GM21447 (cell line): ENCODE results near the gene EFS.
"Not testable (repeated sequence)": the region's sequence is repeated elsewhere in the genome, so short reads cannot be mapped to it uniquely, and the experiment has no call there.

Experiments used
- ATAC-seq: cut with Tn5 transposase; IDR thresholded peaks from one replicate; pipeline ENCODE4 v1.9.1; 2021; ENCODE audit not compliant: unreplicated experiment

EFS gene

GRCh38 chr14:23399136-23399535 is 34.2 kb upstream of the EFS start:
- ATAC-seq, result no peak

GRCh38 chr14:23398348-23398747 is 33.4 kb upstream of the EFS start:
- ATAC-seq, result no peak

- no peak for ATAC-seq
These were observed 31.9 kb upstream of the EFS start for GRCh38 chr14:23396781-23397407.

GRCh38 chr14:23396126-23396525 is 31.2 kb upstream of the EFS start:
- ATAC-seq, result no peak

GRCh38 chr14:23392613-23393012 is 27.6 kb upstream of the EFS start:
- no peak for ATAC-seq

- not testable (repeated sequence) for ATAC-seq
These were observed 24.9 kb upstream of the EFS start for GRCh38 chr14:23389871-23390270.

GRCh38 chr14:23389396-23389795 is 24.4 kb upstream of the EFS start:
- no peak for ATAC-seq

- no peak for ATAC-seq
These were observed 24.0 kb upstream of the EFS start for GRCh38 chr14:23388996-23389395.

GRCh38 chr14:23387916-23388882 is 23.2 kb upstream of the EFS start:
- ATAC-seq, result no peak

GRCh38 chr14:23386999-23387398 is 22.0 kb upstream of the EFS start:
- no peak for ATAC-seq

- ATAC-seq, result not testable (repeated sequence)
These were observed 21.3 kb upstream of the EFS start for GRCh38 chr14:23386266-23386657.

- ATAC-seq, result no peak
These were observed 20.8 kb upstream of the EFS start for GRCh38 chr14:23385642-23386265.

GRCh38 chr14:23385244-23385641 is 20.3 kb upstream of the EFS start:
- ATAC-seq, result no peak

- ATAC-seq, result no peak
These were observed 19.6 kb upstream of the EFS start for GRCh38 chr14:23384364-23385080.

- ATAC-seq, result no peak
These were observed 17.9 kb upstream of the EFS start for GRCh38 chr14:23382731-23383440.

- no peak for ATAC-seq
These were observed 17.3 kb upstream of the EFS start for GRCh38 chr14:23382276-23382675.

- no peak for ATAC-seq
These were observed 16.9 kb upstream of the EFS start for GRCh38 chr14:23381871-23382270.

- ATAC-seq, result no peak
These were observed 16.0 kb upstream of the EFS start for GRCh38 chr14:23380976-23381375.

GRCh38 chr14:23380197-23380914 is 15.4 kb upstream of the EFS start:
- no peak for ATAC-seq
